IMR-90 (cell line): ENCODE results near the gene SLC3A2. TPM values are rescaled to one million over a fixed set of nuclear protein-coding genes. Genes with fewer than 3 reads are reported as not detected.

Experiments used
- ATAC-seq: fragments of 200-7000 bp; cut with Tn5 transposase; 2 replicates; pipeline ENCODE4 v1.9.1; 2020; ENCODE audit warnings: low read depth, mild to moderate bottlenecking, moderate library complexity
- BruUV-seq: library from RNA; stranded (reverse); fragments of 400-500 nt; replicated peaks from 2 replicates; lab custom pipeline; 2021; lab: Mats Ljungman, UMichigan
- CTCF ChIA-PET: fragments of 300-600 bp; formaldehyde crosslinking; extraction: SDS; loops from one replicate; lab custom pipeline; 2021; ENCODE audit warnings: antibody characterized with exemption; lab: Yijun Ruan, JAX
- POLR2A ChIA-PET: fragments of 300-600 bp; sonication (Branson Sonifier 250); formaldehyde crosslinking; loops from one replicate; lab custom pipeline; 2022; ENCODE audit warnings: antibody characterized with exemption; ENCODE audit not compliant: unreplicated experiment; lab: Charles Lee
- DNase-seq: peaks from one replicate; pipeline ENCODE4 v3.0.0; 2013
- H2AFZ ChIP-seq: replicated peaks from 2 replicates; pipeline ENCODE3; 2013; ENCODE audit warnings: low read length, mild to moderate bottlenecking; ENCODE audit not compliant: poor library complexity
- H2AK5ac ChIP-seq: 2 replicates; pipeline ENCODE4 v1.6.1; 2013; ENCODE audit warnings: low read depth, low read length, inconsistent platforms
- H2AK9ac ChIP-seq: replicated peaks from 2 replicates; pipeline ENCODE3; 2013; ENCODE audit warnings: mild to moderate bottlenecking, low read depth, low read length, moderate library complexity; ENCODE audit not compliant: poor library complexity
- H2BK120ac ChIP-seq: 2 replicates; pipeline ENCODE4 v1.6.1; 2013; ENCODE audit warnings: low read depth, low read length, inconsistent platforms
- H2BK15ac ChIP-seq: 3 replicates; pipeline ENCODE4 v1.6.1; 2013; ENCODE audit warnings: low read depth, low read length, inconsistent platforms
- H2BK20ac ChIP-seq: 2 replicates; pipeline ENCODE4 v1.6.1; 2013; ENCODE audit warnings: low read depth, mild to moderate bottlenecking, inconsistent platforms, low read length, moderate library complexity
- H2BK5ac ChIP-seq: 2 replicates; pipeline ENCODE4 v1.6.1; 2013; ENCODE audit warnings: mild to moderate bottlenecking, low read depth, low read length, inconsistent platforms; ENCODE audit not compliant: poor library complexity, severe bottlenecking
- H3K14ac ChIP-seq: replicated peaks from 2 replicates; pipeline ENCODE4 v1.6.1; 2013; ENCODE audit warnings: low read depth, low read length, inconsistent platforms
- H3K18ac ChIP-seq: 2 replicates; pipeline ENCODE4 v1.6.1; 2013; ENCODE audit warnings: low read depth, low read length, control low read depth
- H3K23ac ChIP-seq: 2 replicates; pipeline ENCODE4 v1.6.1; 2013; ENCODE audit warnings: low read depth, low read length, inconsistent platforms
- H3K27ac ChIP-seq: 2 replicates; pipeline ENCODE4 v1.5.1; 2013; ENCODE audit warnings: mild to moderate bottlenecking, control low read depth, low read length; ENCODE audit not compliant: insufficient read depth
- H3K27me3 ChIP-seq: 2 replicates; pipeline ENCODE4 v1.6.1; 2013; ENCODE audit warnings: low read length; ENCODE audit not compliant: control insufficient read depth, insufficient read depth
- H3K36me3 ChIP-seq: 2 replicates; pipeline ENCODE4 v1.6.1; 2013; ENCODE audit warnings: low read length, mixed read lengths; ENCODE audit not compliant: control insufficient read depth, insufficient read depth
- H3K4ac ChIP-seq: 2 replicates; pipeline ENCODE4 v1.6.1; 2013; ENCODE audit warnings: low read depth, low read length, inconsistent platforms
- H3K4me1 ChIP-seq: 2 replicates; pipeline ENCODE4 v1.6.1; 2013; ENCODE audit warnings: low read length, mixed read lengths; ENCODE audit not compliant: control insufficient read depth, insufficient read depth
- H3K4me2 ChIP-seq: 2 replicates; pipeline ENCODE4 v1.6.1; 2013; ENCODE audit warnings: low read depth, mild to moderate bottlenecking, control low read depth, low read length, moderate library complexity
- H3K4me3 ChIP-seq: 2 replicates; pipeline ENCODE4 v1.5.1; 2013; ENCODE audit warnings: low read depth, mild to moderate bottlenecking, control low read depth, low read length, moderate library complexity; ENCODE audit not compliant: insufficient read depth
- H3K56ac ChIP-seq: 2 replicates; pipeline ENCODE4 v1.6.1; 2013; ENCODE audit warnings: low read length, inconsistent platforms; ENCODE audit not compliant: insufficient read depth; ENCODE audit errors: extremely low read depth
- H3K79me1 ChIP-seq, 2 experiments: 2 replicates each; pipeline ENCODE4 v1.6.1; 2013; ENCODE audit warnings: low read length in 2 of 2, inconsistent platforms in 1 of 2, low read depth in 1 of 2
- H3K9ac ChIP-seq: 2 replicates; pipeline ENCODE4 v1.6.1; 2013; ENCODE audit warnings: low read depth, low read length, control low read depth
- H3K9me1 ChIP-seq: 2 replicates; pipeline ENCODE4 v1.6.1; 2013; ENCODE audit warnings: low read length, inconsistent platforms; ENCODE audit not compliant: insufficient read depth
- H3K9me3 ChIP-seq: 2 replicates; pipeline ENCODE4 v1.6.1; 2013; ENCODE audit warnings: low read length; ENCODE audit not compliant: control insufficient read depth, insufficient read depth
- H4K20me1 ChIP-seq: 2 replicates; pipeline ENCODE4 v1.6.1; 2013; ENCODE audit warnings: low read length, inconsistent platforms; ENCODE audit not compliant: insufficient read depth
- H4K5ac ChIP-seq: 2 replicates; pipeline ENCODE4 v1.6.1; 2013; ENCODE audit warnings: mild to moderate bottlenecking, low read depth, low read length, control low read depth
- H4K8ac ChIP-seq, 2 experiments: 2 replicates each; pipeline ENCODE4 v1.6.1; 2013; ENCODE audit warnings: low read depth in 2 of 2, low read length in 2 of 2, control low read depth in 1 of 2, inconsistent platforms in 1 of 2
- H4K91ac ChIP-seq: 2 replicates; pipeline ENCODE4 v1.6.1; 2013; ENCODE audit warnings: low read depth, low read length, inconsistent platforms; ENCODE audit not compliant: insufficient read depth
- BHLHE40 ChIP-seq: fragments of 150-350 bp; IDR thresholded peaks from 2 replicates; pipeline ENCODE4 v1.6.1; 2016; ENCODE audit warnings: mild to moderate bottlenecking, low read depth, low read length
- CEBPB ChIP-seq: IDR thresholded peaks from 2 replicates; pipeline ENCODE4 v1.6.1; 2012; ENCODE audit warnings: low read depth, low read length, improper control_type of control experiment
- CHD1 ChIP-seq: IDR thresholded peaks from 2 replicates; pipeline ENCODE4 v1.6.1; 2012; ENCODE audit warnings: low read depth, low read length, improper control_type of control experiment
- CTCF ChIP-seq: conservative IDR thresholded peaks from 2 replicates; pipeline ENCODE4 v1.5.1; 2012; ENCODE audit warnings: mild to moderate bottlenecking, low read depth, low read length, improper control_type of control experiment
- FOS ChIP-seq: fragments of 150-350 bp; IDR thresholded peaks from 2 replicates; pipeline ENCODE4 v1.6.1; 2016; ENCODE audit warnings: low read depth, low read length
- MAFK ChIP-seq: IDR thresholded peaks from 2 replicates; pipeline ENCODE4 v1.6.1; 2012; ENCODE audit warnings: low read depth, low read length, improper control_type of control experiment
- MAZ ChIP-seq: IDR thresholded peaks from 2 replicates; pipeline ENCODE4 v1.6.1; 2012; ENCODE audit warnings: low read depth, mild to moderate bottlenecking, low read length, improper control_type of control experiment, moderate library complexity, borderline replicate concordance
- MXI1 ChIP-seq: IDR thresholded peaks from 2 replicates; pipeline ENCODE4 v1.6.1; 2012; ENCODE audit warnings: low read depth, mild to moderate bottlenecking, low read length, moderate library complexity, borderline replicate concordance
- NFE2L2 ChIP-seq: fragments of 150-350 bp; IDR thresholded peaks from 2 replicates; pipeline ENCODE4 v1.6.1; 2016; ENCODE audit warnings: low read depth, mild to moderate bottlenecking, low read length
- POLR2A ChIP-seq: IDR thresholded peaks from 2 replicates; pipeline ENCODE4 v1.6.1; 2012; ENCODE audit warnings: mild to moderate bottlenecking, low read depth, low read length
- RAD21 ChIP-seq: IDR thresholded peaks from 2 replicates; pipeline ENCODE4 v1.6.1; 2012; ENCODE audit warnings: low read length, improper control_type of control experiment
- RCOR1 ChIP-seq: IDR thresholded peaks from 2 replicates; pipeline ENCODE4 v1.6.1; 2012; ENCODE audit warnings: mild to moderate bottlenecking, low read length, improper control_type of control experiment; ENCODE audit not compliant: insufficient replicate concordance
- RFX5 ChIP-seq: IDR thresholded peaks from 2 replicates; pipeline ENCODE4 v1.8.0; 2012; ENCODE audit warnings: low read depth, mild to moderate bottlenecking, low read length, moderate library complexity
- SMC3 ChIP-seq: fragments of 150-350 bp; IDR thresholded peaks from 2 replicates; pipeline ENCODE4 v1.6.1; 2016; ENCODE audit warnings: low read depth, mild to moderate bottlenecking, antibody characterized with exemption, low read length, moderate library complexity
- USF2 ChIP-seq: fragments of 150-350 bp; IDR thresholded peaks from 2 replicates; pipeline ENCODE4 v1.6.1; 2017; ENCODE audit warnings: mild to moderate bottlenecking, antibody characterized with exemption, low read length, low read depth
- WGBS, 2 experiments: methylation state at CpG; one replicate each; pipeline versions ENCODE4 v1.1.5 to v1.1.7; 2013; ENCODE audit warnings: missing lambda C conversion rate in 2 of 2; ENCODE audit not compliant: insufficient read length in 1 of 2; ENCODE audit errors: extremely low coverage in 2 of 2; 5-methylcytosine and 5-hydroxymethylcytosine counted together
- dilution Hi-C: fragments of 300-500 bp; cut with HindIII; formaldehyde crosslinking; loops from one replicate; pipeline ENCODE4 v1.14.3; 2018; ENCODE audit warnings: low sequenced_read_pairs; ENCODE audit not compliant: unreplicated experiment
- in situ Hi-C: fragments of 300-500 bp; cut with MboI; formaldehyde crosslinking; loops from 3 replicates; pipeline ENCODE4 v1.14.3; 2019; ENCODE audit warnings: low sequenced_read_pairs, inconsistent platforms, mixed read lengths
- intact Hi-C: fragments of 100-400 bp; cut with micrococcal nuclease; formaldehyde crosslinking; loops from 2 replicates; pipeline ENCODE4 v1.10.0; 2022
- polyA plus RNA-seq, 3 experiments: library from polyadenylated mRNA; depleted of rRNA; stranded (reverse); fragments of >200 nt; gene quantifications; 2 replicates each; pipeline ENCODE4 v1.2.3, GENCODE V29; 2012; ENCODE audit warnings: low replicate concordance in 1 of 3
- total RNA-seq: library from RNA; depleted of rRNA; stranded (reverse); fragments of >200 nt; gene quantifications from 2 replicates; pipeline ENCODE4 v1.2.3, GENCODE V29; 2012

SLC3A2 gene
- total and polyA plus RNA-seq, 2 of the 4 experiments (the other 2 are of a cell fraction): 140 to 239 TPM

GRCh38 chr11:62911137-62912130, 30.7 kb downstream of the SLC3A2 start:
- Histone ChIP-seq H2AK5ac (no peak overlapping the region), H3K14ac (no peak overlapping the region), H4K91ac (no peak overlapping the region), H2BK20ac (no peak overlapping the region), H3K4me3 (no peak overlapping the region), H2BK15ac (no peak overlapping the region), H4K8ac (no peak overlapping the region), H3K4me2 (no peak overlapping the region), H2BK5ac (no peak overlapping the region), H3K9me3 (no peaks in the 10 kb centered on the region), H2AFZ (no peak overlapping the region), H3K4me1 (no peaks in the 10 kb centered on the region), H3K27me3 (peaks cover 14% of the 10 kb centered on the region; the same call in 1 of the 2 replicates), H3K56ac (no peak overlapping the region), H3K27ac (no peak overlapping the region), H2BK120ac (no peak overlapping the region), H3K23ac (no peak overlapping the region), H3K9ac (no peak overlapping the region), H4K5ac (no peak overlapping the region), H4K20me1 (no peaks in the 10 kb centered on the region), H3K18ac (no peak overlapping the region), H3K79me1 (no peaks in the 10 kb centered on the region), H2AK9ac (no peak overlapping the region), H3K4ac (no peak overlapping the region), H3K36me3 (no peaks in the 10 kb centered on the region), H3K9me1 (no peaks in the 10 kb centered on the region)
- TF ChIP-seq MAZ (no peak), SMC3 (no peak), CHD1 (no peak), MAFK (no peak), NFE2L2 (no peak), MXI1 (no peak), POLR2A (no peak), USF2 (no peak), CTCF (no peak), FOS (no peak), RFX5 (no peak), RCOR1 (no peak), CEBPB (no peak), BHLHE40 (no peak), RAD21 (no peak)
- no TSS peak for BruUV-seq
- no peak for ATAC-seq
- intact Hi-C loops (no loop called here), in situ Hi-C loops (no loop called here), dilution Hi-C loops (no loop called here)
- POLR2A ChIA-PET: no interaction called here
- 70% methylated on average over 8 of the region's 14 CpGs; no CpG with 5 or more reads in 1 of the 2 experiments for WGBS, 2 experiments
- no peak for DNase-seq
- CTCF ChIA-PET: no interaction called here
